HL-60 (cell line): ENCODE measurements around the gene NEURL2.

Source experiments
- TF ChIP-seq, protein P1 (sequence below): IDR thresholded peaks from one replicate; pipeline ENCODE4 v1.5.1; 2011; ENCODE audit warnings: low read length, control low read depth, inconsistent platforms; ENCODE audit not compliant: insufficient read depth
- TF ChIP-seq, protein P2 (sequence below): IDR thresholded peaks from 2 replicates; pipeline ENCODE4 v1.6.1; 2012; ENCODE audit warnings: low read depth; ENCODE audit not compliant: insufficient replicate concordance

GRCh38 chr20:45841407-45842129, 49.4 kb downstream of the NEURL2 start:
- TF ChIP-seq, protein P1, sequence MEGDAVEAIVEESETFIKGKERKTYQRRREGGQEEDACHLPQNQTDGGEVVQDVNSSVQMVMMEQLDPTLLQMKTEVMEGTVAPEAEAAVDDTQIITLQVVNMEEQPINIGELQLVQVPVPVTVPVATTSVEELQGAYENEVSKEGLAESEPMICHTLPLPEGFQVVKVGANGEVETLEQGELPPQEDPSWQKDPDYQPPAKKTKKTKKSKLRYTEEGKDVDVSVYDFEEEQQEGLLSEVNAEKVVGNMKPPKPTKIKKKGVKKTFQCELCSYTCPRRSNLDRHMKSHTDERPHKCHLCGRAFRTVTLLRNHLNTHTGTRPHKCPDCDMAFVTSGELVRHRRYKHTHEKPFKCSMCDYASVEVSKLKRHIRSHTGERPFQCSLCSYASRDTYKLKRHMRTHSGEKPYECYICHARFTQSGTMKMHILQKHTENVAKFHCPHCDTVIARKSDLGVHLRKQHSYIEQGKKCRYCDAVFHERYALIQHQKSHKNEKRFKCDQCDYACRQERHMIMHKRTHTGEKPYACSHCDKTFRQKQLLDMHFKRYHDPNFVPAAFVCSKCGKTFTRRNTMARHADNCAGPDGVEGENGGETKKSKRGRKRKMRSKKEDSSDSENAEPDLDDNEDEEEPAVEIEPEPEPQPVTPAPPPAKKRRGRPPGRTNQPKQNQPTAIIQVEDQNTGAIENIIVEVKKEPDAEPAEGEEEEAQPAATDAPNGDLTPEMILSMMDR, result no peak
- TF ChIP-seq, protein P2, sequence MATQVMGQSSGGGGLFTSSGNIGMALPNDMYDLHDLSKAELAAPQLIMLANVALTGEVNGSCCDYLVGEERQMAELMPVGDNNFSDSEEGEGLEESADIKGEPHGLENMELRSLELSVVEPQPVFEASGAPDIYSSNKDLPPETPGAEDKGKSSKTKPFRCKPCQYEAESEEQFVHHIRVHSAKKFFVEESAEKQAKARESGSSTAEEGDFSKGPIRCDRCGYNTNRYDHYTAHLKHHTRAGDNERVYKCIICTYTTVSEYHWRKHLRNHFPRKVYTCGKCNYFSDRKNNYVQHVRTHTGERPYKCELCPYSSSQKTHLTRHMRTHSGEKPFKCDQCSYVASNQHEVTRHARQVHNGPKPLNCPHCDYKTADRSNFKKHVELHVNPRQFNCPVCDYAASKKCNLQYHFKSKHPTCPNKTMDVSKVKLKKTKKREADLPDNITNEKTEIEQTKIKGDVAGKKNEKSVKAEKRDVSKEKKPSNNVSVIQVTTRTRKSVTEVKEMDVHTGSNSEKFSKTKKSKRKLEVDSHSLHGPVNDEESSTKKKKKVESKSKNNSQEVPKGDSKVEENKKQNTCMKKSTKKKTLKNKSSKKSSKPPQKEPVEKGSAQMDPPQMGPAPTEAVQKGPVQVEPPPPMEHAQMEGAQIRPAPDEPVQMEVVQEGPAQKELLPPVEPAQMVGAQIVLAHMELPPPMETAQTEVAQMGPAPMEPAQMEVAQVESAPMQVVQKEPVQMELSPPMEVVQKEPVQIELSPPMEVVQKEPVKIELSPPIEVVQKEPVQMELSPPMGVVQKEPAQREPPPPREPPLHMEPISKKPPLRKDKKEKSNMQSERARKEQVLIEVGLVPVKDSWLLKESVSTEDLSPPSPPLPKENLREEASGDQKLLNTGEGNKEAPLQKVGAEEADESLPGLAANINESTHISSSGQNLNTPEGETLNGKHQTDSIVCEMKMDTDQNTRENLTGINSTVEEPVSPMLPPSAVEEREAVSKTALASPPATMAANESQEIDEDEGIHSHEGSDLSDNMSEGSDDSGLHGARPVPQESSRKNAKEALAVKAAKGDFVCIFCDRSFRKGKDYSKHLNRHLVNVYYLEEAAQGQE, result no peak
